Mesenchymal stem cell (in vitro differentiated cells and primary cell): ENCODE data around the gene MFN2.
A peak's percentile ranks its signal among the peaks of the same experiment; 100 is the strongest.

Experiments
- DNase-seq: peaks from one replicate; pipeline ENCODE4 v3.0.0-alpha.2; 2013
- H2AFZ ChIP-seq: one replicate; pipeline ENCODE4 v1.6.1; 2013; ENCODE audit warnings: low read depth, mild to moderate bottlenecking, control low read depth, inconsistent platforms, low read length, moderate library complexity
- H2AK5ac ChIP-seq: 2 replicates; pipeline ENCODE4 v1.6.1; 2013; ENCODE audit warnings: low read length, moderate library complexity, mild to moderate bottlenecking, inconsistent platforms; ENCODE audit not compliant: severe bottlenecking
- H2BK120ac ChIP-seq: one replicate; pipeline ENCODE4 v1.6.1; 2013; ENCODE audit warnings: low read depth, mild to moderate bottlenecking, inconsistent platforms, low read length, moderate library complexity
- H2BK12ac ChIP-seq, 2 experiments: one replicate each; pipeline ENCODE4 v1.6.1; 2013; ENCODE audit warnings: inconsistent platforms in 2 of 2, low read length in 2 of 2, mild to moderate bottlenecking in 2 of 2, moderate library complexity in 2 of 2, control low read depth in 1 of 2
- H2BK15ac ChIP-seq: one replicate; pipeline ENCODE4 v1.6.1; 2013; ENCODE audit warnings: mild to moderate bottlenecking, low read depth, inconsistent platforms; ENCODE audit not compliant: poor library complexity, severe bottlenecking
- H2BK5ac ChIP-seq: 2 replicates; pipeline ENCODE4 v1.6.1; 2013; ENCODE audit warnings: low read depth, mild to moderate bottlenecking, low read length, control low read depth, inconsistent platforms; ENCODE audit not compliant: poor library complexity, severe bottlenecking
- H3K14ac ChIP-seq, 2 experiments: one replicate each; pipeline ENCODE4 v1.6.1; 2013; ENCODE audit warnings: inconsistent platforms in 2 of 2, low read length in 2 of 2, control low read depth in 1 of 2, mild to moderate bottlenecking in 1 of 2, moderate library complexity in 1 of 2
- H3K18ac ChIP-seq, 2 experiments: one replicate each; pipeline ENCODE4 v1.6.1; 2013; ENCODE audit warnings: inconsistent platforms in 2 of 2, low read length in 2 of 2, control low read depth in 1 of 2, low read depth in 1 of 2, mild to moderate bottlenecking in 1 of 2
- H3K23ac ChIP-seq, 2 experiments: one replicate each; pipeline ENCODE4 v1.6.1; 2013; ENCODE audit warnings: inconsistent platforms in 2 of 2, low read length in 2 of 2, mild to moderate bottlenecking in 2 of 2, moderate library complexity in 2 of 2, control low read depth in 1 of 2
- H3K27ac ChIP-seq: 2 replicates; pipeline ENCODE4 v1.5.1; 2013; ENCODE audit warnings: mild to moderate bottlenecking, moderate library complexity, low read length, control low read depth, inconsistent platforms; ENCODE audit not compliant: poor library complexity, severe bottlenecking
- H3K27me3 ChIP-seq, 2 experiments: 2 replicates each; pipeline versions ENCODE4 v1.6.1 to v1.7.0; 2013; ENCODE audit warnings: low read length in 2 of 2, mild to moderate bottlenecking in 2 of 2, moderate library complexity in 2 of 2, control low read depth in 1 of 2, inconsistent platforms in 1 of 2; ENCODE audit not compliant: control insufficient read depth in 1 of 2, insufficient read depth in 1 of 2
- H3K36me3 ChIP-seq, 2 experiments: 2 replicates each; pipeline versions ENCODE4 v1.6.1 to v1.7.0; 2013; ENCODE audit warnings: low read length in 2 of 2, control low read depth in 1 of 2, inconsistent platforms in 1 of 2, low read depth in 1 of 2, mild to moderate bottlenecking in 1 of 2; ENCODE audit not compliant: insufficient read depth in 2 of 2, control insufficient read depth in 1 of 2
- H3K4ac ChIP-seq, 2 experiments: one replicate each; pipeline ENCODE4 v1.6.1; 2013; ENCODE audit warnings: inconsistent platforms in 2 of 2, low read length in 2 of 2, mild to moderate bottlenecking in 2 of 2, moderate library complexity in 2 of 2, control low read depth in 1 of 2, low read depth in 1 of 2
- H3K4me1 ChIP-seq: 2 replicates; pipeline ENCODE4 v1.6.1; 2013; ENCODE audit warnings: low read depth, low read length, control low read depth; ENCODE audit not compliant: control insufficient read depth, insufficient read depth
- H3K4me2 ChIP-seq: 2 replicates; pipeline ENCODE4 v1.6.1; 2013; ENCODE audit warnings: low read length, mild to moderate bottlenecking, inconsistent platforms; ENCODE audit not compliant: poor library complexity, severe bottlenecking
- H3K4me3 ChIP-seq, 2 experiments: 2 replicates each; pipeline versions ENCODE4 v1.5.1 to v1.7.0; 2013; ENCODE audit warnings: low read length in 2 of 2, mild to moderate bottlenecking in 2 of 2, control low read depth in 1 of 2, low read depth in 1 of 2; ENCODE audit not compliant: insufficient read depth in 1 of 2
- H3K79me1 ChIP-seq: replicated peaks from 2 replicates; pipeline ENCODE4 v1.6.1; 2013; ENCODE audit warnings: mild to moderate bottlenecking, control low read depth, low read length, inconsistent platforms; ENCODE audit not compliant: poor library complexity, severe bottlenecking
- H3K9ac ChIP-seq: 2 replicates; pipeline ENCODE4 v1.7.0; 2013; ENCODE audit warnings: mild to moderate bottlenecking, low read length, moderate library complexity
- H3K9me3 ChIP-seq: 2 replicates; pipeline ENCODE4 v1.7.0; 2013; ENCODE audit warnings: mild to moderate bottlenecking, low read length; ENCODE audit not compliant: control insufficient read depth
- H4K8ac ChIP-seq: one replicate; pipeline ENCODE4 v1.6.1; 2013; ENCODE audit warnings: inconsistent platforms, mild to moderate bottlenecking, low read length, moderate library complexity
- H4K91ac ChIP-seq: one replicate; pipeline ENCODE4 v1.6.1; 2013; ENCODE audit warnings: mild to moderate bottlenecking, low read length, inconsistent platforms
- WGBS: methylation state at CpG from one replicate; pipeline ENCODE4 v1.1.7; 2013; ENCODE audit warnings: mixed read lengths; 5-methylcytosine and 5-hydroxymethylcytosine counted together

The MFN2 gene

DNA sequence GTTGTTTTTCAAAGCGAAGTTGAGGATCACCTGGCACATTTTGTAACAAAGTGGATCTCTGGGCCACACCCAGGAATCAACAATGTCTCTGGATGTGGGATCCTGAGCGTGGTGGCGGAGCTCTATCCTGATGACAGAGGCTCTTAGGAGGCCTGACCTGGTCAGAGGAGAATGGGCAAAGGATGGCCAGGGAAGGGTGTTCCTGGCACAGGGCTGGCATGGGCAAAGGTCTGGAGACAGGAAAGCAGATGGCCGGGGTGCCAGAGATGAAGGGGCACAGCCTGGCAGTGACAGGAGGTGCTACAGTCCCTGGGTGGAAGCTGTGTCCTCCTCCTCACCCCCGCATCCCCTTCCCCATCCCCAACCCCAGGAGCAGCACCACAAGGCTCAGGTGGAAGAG, 20.0 kb upstream of the MFN2 start:
- H3K14ac ChIP-seq, result no peak overlapping the region
- no peak for DNase-seq
- no peaks in the 10 kb centered on the region for H3K79me1 ChIP-seq
- H3K4me2 ChIP-seq, result no peak overlapping the region
- H3K4ac ChIP-seq, result no peak overlapping the region
- H2AFZ ChIP-seq, result no peak overlapping the region
- H2BK12ac ChIP-seq, result no peak overlapping the region
- H2AK5ac ChIP-seq, result no peak overlapping the region
- peaks cover 56 to 65% of the 10 kb centered on the region in 2 experiments for H3K36me3 ChIP-seq
- no peak overlapping the region for H3K27ac ChIP-seq
- no peak overlapping the region for H4K91ac ChIP-seq
- H3K27me3 ChIP-seq, result no peaks in the 10 kb centered on the region
- H3K9ac ChIP-seq, result no peak overlapping the region
- 98% methylated on average over 4 of the region's 5 CpGs for WGBS
- H3K4me3 ChIP-seq, result no peak overlapping the region
- H3K23ac ChIP-seq, result no peak overlapping the region
- peaks cover 5% of the 10 kb centered on the region for H3K4me1 ChIP-seq
- no peak overlapping the region for H4K8ac ChIP-seq
- no peak overlapping the region for H3K18ac ChIP-seq
- H2BK5ac ChIP-seq, result no peak overlapping the region
- H2BK120ac ChIP-seq, result no peak overlapping the region
- no peaks in the 10 kb centered on the region for H3K9me3 ChIP-seq
- H2BK15ac ChIP-seq, result no peak overlapping the region

GRCh38 chr1:11960715-11961114, 19.5 kb upstream of the MFN2 start:
- Histone ChIP-seq H2BK120ac (no peak overlapping the region), H3K14ac (no peak overlapping the region), H3K9ac (no peak overlapping the region), H4K8ac (no peak overlapping the region), H3K4me3 (no peak overlapping the region), H3K36me3 (peaks cover 58 to 70% of the 10 kb centered on the region in 2 experiments), H4K91ac (no peak overlapping the region), H2BK15ac (no peak overlapping the region), H3K4me1 (peaks cover 5% of the 10 kb centered on the region), H3K9me3 (no peaks in the 10 kb centered on the region), H3K18ac (no peak overlapping the region), H2AFZ (no peak overlapping the region), H3K27ac (no peak overlapping the region), H3K4me2 (no peak overlapping the region), H2BK12ac (no peak overlapping the region), H2BK5ac (no peak overlapping the region), H3K27me3 (no peaks in the 10 kb centered on the region), H3K23ac (no peak overlapping the region), H3K79me1 (no peaks in the 10 kb centered on the region), H3K4ac (no peak overlapping the region), H2AK5ac (no peak overlapping the region)
- DNase-seq, result no peak
- WGBS, result 95% methylated on average over 6 of the region's 6 CpGs

DNA sequence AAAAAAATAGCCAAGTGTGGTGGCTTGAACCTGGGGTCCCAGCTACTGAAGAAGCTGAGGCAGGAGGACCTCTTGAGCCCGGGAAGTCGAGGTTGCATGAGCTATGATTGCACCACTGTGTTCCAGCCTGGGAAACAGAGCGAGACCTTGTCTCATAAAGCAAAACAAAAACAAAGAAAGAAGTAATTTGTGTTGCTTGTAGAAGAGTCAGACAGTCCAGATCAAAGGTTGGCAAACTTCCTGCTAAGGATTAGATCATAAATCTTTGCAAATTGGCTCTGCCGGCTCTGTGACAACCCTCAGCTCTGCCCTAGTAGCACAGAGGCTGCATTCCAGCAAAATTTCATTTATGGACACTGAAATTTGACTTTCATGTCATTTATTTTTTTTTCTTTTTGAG, 19.0 kb upstream of the MFN2 start:
- H2BK5ac ChIP-seq, result no peak overlapping the region
- H3K18ac ChIP-seq, result no peak overlapping the region
- H3K27ac ChIP-seq, result no peak overlapping the region
- no peak overlapping the region for H3K4me3 ChIP-seq
- 13% methylated on average over 4 of the region's 4 CpGs for WGBS
- H2BK120ac ChIP-seq, result no peak overlapping the region
- no peaks in the 10 kb centered on the region for H3K27me3 ChIP-seq
- H3K9ac ChIP-seq, result no peak overlapping the region
- no peak overlapping the region for H4K8ac ChIP-seq
- no peak overlapping the region for H2AFZ ChIP-seq
- H2AK5ac ChIP-seq, result no peak overlapping the region
- H3K4me1 ChIP-seq, result peaks cover 5% of the 10 kb centered on the region
- no peak overlapping the region for H4K91ac ChIP-seq
- no peak overlapping the region for H2BK12ac ChIP-seq
- peaks cover 62 to 74% of the 10 kb centered on the region in 2 experiments for H3K36me3 ChIP-seq
- DNase-seq, result peak; percentile 58
- H2BK15ac ChIP-seq, result no peak overlapping the region
- H3K9me3 ChIP-seq, result no peaks in the 10 kb centered on the region
- H3K4ac ChIP-seq, result no peak overlapping the region
- H3K79me1 ChIP-seq, result no peaks in the 10 kb centered on the region
- no peak overlapping the region for H3K4me2 ChIP-seq
- H3K14ac ChIP-seq, result no peak overlapping the region
- no peak overlapping the region for H3K23ac ChIP-seq

- Histone ChIP-seq H3K27me3 (no peaks in the 10 kb centered on the region), H3K23ac (no peak overlapping the region), H3K4me3 (no peak overlapping the region), H3K27ac (no peak overlapping the region), H2BK15ac (no peak overlapping the region), H2AFZ (no peak overlapping the region), H3K9ac (no peak overlapping the region), H3K9me3 (no peaks in the 10 kb centered on the region), H2AK5ac (no peak overlapping the region), H3K4ac (no peak overlapping the region), H2BK120ac (no peak overlapping the region), H3K18ac (no peak overlapping the region), H3K36me3 (peaks cover 45 to 64% of the 10 kb centered on the region in 2 experiments), H3K4me2 (no peak overlapping the region), H2BK5ac (no peak overlapping the region), H4K8ac (no peak overlapping the region), H3K14ac (no peak overlapping the region), H4K91ac (no peak overlapping the region), H2BK12ac (no peak overlapping the region), H3K4me1 (peaks cover 5% of the 10 kb centered on the region), H3K79me1 (peaks cover 1% of the 10 kb centered on the region)
- 98% methylated on average over 3 of the region's 3 CpGs for WGBS
- DNase-seq, result no peak
These were observed 16.6 kb upstream of the MFN2 start for GRCh38 chr1:11963622-11964021.
